HEK293 (cell line): ENCODE measurements around the gene AKAP6.

Experiments
- CTCF ChIP-seq: fragments of 450-650 bp; formaldehyde crosslinking; IDR thresholded peaks from 2 replicates; pipeline ENCODE4 v1.5.1; 2016; ENCODE audit warnings: missing biosample characterization, missing genetic modification characterization
- FEZF1 ChIP-seq: fragments of 450-650 bp; formaldehyde crosslinking; IDR thresholded peaks from 2 replicates; pipeline ENCODE4 v1.5.1; 2016; ENCODE audit warnings: missing biosample characterization, missing genetic modification characterization
- PBX3 ChIP-seq: sonication (generic); formaldehyde crosslinking; IDR thresholded peaks from 2 replicates; pipeline ENCODE4 v1.8.1; 2022; ENCODE audit warnings: mild to moderate bottlenecking, moderate library complexity, missing genetic modification reagents
- REST ChIP-seq: fragments of 450-650 bp; formaldehyde crosslinking; IDR thresholded peaks from 2 replicates; pipeline ENCODE4 v1.5.1; 2016; ENCODE audit warnings: missing biosample characterization, missing genetic modification characterization
- ZNF19 ChIP-seq: fragments of 450-650 bp; formaldehyde crosslinking; IDR thresholded peaks from 2 replicates; pipeline ENCODE4; 2016; ENCODE audit warnings: missing biosample characterization, missing genetic modification characterization, low read depth
- ZNF398 ChIP-seq: fragments of 450-650 bp; formaldehyde crosslinking; IDR thresholded peaks from 2 replicates; pipeline ENCODE4 v1.5.1; 2017; ENCODE audit warnings: missing biosample characterization, missing genetic modification characterization
- ZNF449 ChIP-seq: fragments of 450-650 bp; formaldehyde crosslinking; IDR thresholded peaks from 2 replicates; pipeline ENCODE4 v1.5.1; 2017; ENCODE audit warnings: missing biosample characterization, mild to moderate bottlenecking, missing genetic modification characterization, moderate library complexity
- ZNF514 ChIP-seq: fragments of 450-650 bp; formaldehyde crosslinking; IDR thresholded peaks from 2 replicates; pipeline ENCODE4 v1.5.1; 2016; ENCODE audit warnings: missing biosample characterization, missing genetic modification characterization
- ZNF639 ChIP-seq: fragments of 450-650 bp; formaldehyde crosslinking; IDR thresholded peaks from 2 replicates; pipeline ENCODE4 v1.5.1; 2016; ENCODE audit warnings: missing biosample characterization, missing genetic modification characterization

- TF ChIP-seq CTCF (tag by site-specific recombination) (no peak), ZNF449 (tag by site-specific recombination) (no peak), ZNF639 (tag by site-specific recombination) (no peak), REST (tag by site-specific recombination) (no peak), PBX3 (no peak), ZNF514 (tag by site-specific recombination) (no peak), FEZF1 (tag by site-specific recombination) (no peak), ZNF19 (no peak), ZNF398 (tag by site-specific recombination) (no peak)
These were observed 216.0 kb downstream of the AKAP6 start for GRCh38 chr14:32545095-32545494.
